GM18858 (cell line): ENCODE results near the gene ATP5F1D.

Source experiments
- ATAC-seq: cut with Tn5 transposase; IDR thresholded peaks from one replicate; pipeline ENCODE4 v1.9.1; 2021; ENCODE audit not compliant: unreplicated experiment

The ATP5F1D gene

GRCh38 chr19:1291761-1292418 lies 50.3 kb downstream of the ATP5F1D start:
- no peak for ATAC-seq

DNA sequence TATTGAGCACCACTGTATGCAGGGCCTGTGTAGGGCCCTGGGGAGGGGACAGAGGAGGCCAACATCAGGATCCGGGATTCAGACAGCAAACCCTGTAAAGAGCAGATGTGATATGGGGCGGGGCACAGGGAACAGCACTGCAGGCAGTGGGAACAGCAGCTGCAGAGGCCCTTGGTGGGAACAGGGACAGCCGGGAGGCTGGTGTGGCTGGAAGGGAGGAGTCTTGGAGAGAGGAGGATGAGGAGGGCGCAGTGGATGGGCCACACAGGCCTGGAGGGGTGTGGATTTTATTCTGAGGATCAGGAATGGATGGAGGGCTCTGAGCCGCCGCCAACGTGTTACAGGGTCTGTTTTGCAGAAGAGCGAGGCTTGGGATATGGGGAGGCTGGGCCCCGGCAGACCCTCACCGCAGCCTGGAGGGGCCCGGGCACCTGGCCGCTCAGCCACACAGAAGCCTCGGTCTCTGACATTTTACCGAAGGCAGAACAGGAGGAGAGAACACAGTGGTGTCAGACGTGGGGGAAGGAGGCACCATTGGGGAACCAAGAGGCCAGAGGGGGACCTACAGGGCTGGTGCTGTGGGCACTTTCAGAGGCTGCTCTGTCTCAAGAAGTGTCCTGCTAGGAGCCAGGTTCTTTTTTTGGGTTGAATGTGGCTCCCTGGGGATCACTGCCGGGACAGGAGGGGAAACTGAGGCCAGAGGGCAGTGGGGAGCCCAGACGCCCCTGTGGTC lies 51.0 kb downstream of the ATP5F1D start:
- no peak for ATAC-seq

GRCh38 chr19:1293782-1294604 lies 52.4 kb downstream of the ATP5F1D start:
- ATAC-seq: no peak
